ENCODE data around the gene ACTR2. TPM values are rescaled to one million over a fixed set of nuclear protein-coding genes. Genes with fewer than 3 reads are reported as not detected.

ACTR2 gene
- total and polyA plus RNA-seq, 2 of the 13 experiments (the other 11 are each of a cell fraction or from before 2014, with no cell fraction given) = 51.2 to 100 TPM

- TF ChIP-seq MLXIP (CRISPR knock-in tag; IDR thresholded peaks at IDR 0.05; ENCODE audit: borderline replicate concordance) (no peak), TBX2 (CRISPR knock-in tag; IDR thresholded peaks at IDR 0.05; ENCODE audit: borderline replicate concordance) (peak; percentile 68), ZBTB4 (CRISPR knock-in tag; IDR thresholded peaks at IDR 0.05; ENCODE audit: borderline replicate concordance) (0 out of 2 replicates have a peak, but pooled peaks have one; percentile 23), NR3C1 (CRISPR knock-in tag; IDR thresholded peaks at IDR 0.05) (no peak), ONECUT2 (CRISPR knock-in tag; IDR thresholded peaks at IDR 0.05) (no peak), SNRNP70 (IDR thresholded peaks at IDR 0.05; ENCODE audit: low read depth, low read length) (no peak), RERE (CRISPR knock-in tag; IDR thresholded peaks at IDR 0.05; ENCODE audit: low read depth) (no peak), SNAPC2 (CRISPR knock-in tag; IDR thresholded peaks at IDR 0.05) (no peak), TP53 (CRISPR knock-in tag; conservative IDR thresholded peaks at IDR 0.05) (no peak), HNF4A (CRISPR knock-in tag; IDR thresholded peaks at IDR 0.05) (peak; percentile 57), ZNF44 (CRISPR knock-in tag; IDR thresholded peaks at IDR 0.05) (no peak)
Observed at GRCh38 chr2:65186872-65187851, 40.5 kb upstream of the ACTR2 start (continued).

Data from HepG2 (cell line).